HG03575 (cell line): Measurements from ENCODE around the gene GRIN2C.

Experiments used
- ATAC-seq: cut with Tn5 transposase; IDR thresholded peaks from one replicate; pipeline ENCODE4 v1.9.1; 2021; ENCODE audit not compliant: unreplicated experiment, insufficient number of reproducible peaks, low FRiP score; ENCODE audit errors: extremely low read depth

Gene GRIN2C

DNA sequence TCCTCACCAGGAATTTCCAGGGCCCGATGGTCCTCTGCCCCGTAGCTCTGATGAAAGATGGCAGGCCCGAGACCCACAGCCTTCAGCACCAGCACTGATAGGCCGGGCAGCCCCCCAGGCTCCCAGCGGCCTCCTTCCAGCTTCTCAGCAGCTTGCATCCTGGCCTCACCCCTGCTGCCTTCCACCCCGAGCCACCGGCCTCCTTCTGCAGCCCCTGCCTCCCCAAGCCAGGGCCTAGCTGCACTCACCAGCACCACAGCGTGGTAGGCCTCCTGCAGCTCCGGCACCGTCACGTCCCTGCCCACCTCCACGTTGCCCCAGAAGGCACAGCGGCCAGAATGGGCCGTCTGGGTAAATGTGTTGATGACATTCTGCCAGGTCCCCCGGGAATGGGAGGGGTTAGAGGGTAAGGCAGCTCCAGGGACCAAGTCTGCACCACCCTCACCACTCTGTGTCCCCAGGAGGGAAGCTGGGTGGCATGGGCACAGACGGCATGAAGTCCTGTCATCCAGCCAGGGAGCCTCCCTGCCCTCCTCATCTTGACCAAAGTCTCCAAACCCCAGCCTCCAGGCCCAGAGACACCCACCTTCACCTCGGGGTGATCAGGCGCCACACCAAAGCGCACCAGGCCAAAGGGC lies 6.6 kb upstream of the GRIN2C start:
- ATAC-seq = no peak

DNA sequence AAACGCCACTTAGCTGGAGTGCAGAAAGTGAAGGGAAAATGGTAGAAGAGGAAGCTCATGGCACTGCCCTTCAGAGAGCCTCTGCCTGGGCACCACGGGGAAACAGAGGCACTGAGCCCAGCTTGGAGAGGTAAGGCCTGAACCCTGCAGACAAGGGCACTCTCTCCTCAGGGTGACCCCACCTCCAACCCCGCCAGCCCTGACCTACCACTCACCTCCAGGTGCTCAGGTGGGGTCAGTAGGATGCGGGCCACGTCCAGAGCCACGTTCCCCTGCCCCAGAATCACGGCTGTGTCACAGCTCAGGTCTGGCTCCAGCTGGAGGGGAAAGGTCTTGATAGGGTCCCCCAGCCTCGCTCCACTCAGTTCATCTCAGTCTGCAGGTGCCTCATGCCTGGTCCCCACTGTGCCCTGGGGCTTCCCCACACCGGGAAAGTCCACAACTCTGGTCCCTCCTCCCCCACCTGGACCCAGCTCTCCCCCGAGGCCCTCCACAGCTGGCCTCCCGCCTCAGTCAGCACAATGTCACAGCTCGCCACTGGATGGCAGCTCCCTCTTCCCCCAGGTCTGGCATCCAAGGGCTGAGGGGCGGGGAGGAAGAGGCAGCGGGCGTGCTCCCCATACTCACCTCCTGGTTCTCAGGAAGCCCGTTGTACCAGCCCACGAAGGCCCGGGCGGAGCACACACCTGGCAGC lies 6.0 kb upstream of the GRIN2C start:
- ATAC-seq = no peak

DNA sequence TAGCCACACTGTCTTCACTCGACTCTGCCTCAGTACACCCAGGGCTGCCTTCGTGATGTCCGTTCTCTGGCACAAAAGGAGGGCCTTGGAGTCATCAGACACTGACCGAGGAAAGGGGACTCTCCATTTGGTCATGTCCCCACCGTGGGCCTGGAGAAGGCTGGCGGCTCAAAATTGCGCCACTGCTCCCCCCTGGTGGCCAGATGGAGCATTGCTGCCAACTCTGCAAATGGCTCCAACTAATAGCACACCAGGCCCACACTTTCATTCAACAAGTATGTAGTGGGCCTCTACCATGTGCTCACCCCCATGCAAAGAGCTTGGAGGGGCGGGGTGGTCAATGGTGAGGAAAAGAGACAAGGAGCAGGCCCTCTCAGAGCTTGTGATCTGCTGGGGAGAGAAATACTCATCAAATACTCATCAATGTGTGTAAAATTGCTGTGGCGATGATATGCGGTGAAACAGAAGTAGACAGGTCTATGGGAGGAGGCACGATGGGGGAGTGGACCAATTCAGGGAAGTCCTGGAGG lies 5.2 kb upstream of the GRIN2C start:
- ATAC-seq = no peak

DNA sequence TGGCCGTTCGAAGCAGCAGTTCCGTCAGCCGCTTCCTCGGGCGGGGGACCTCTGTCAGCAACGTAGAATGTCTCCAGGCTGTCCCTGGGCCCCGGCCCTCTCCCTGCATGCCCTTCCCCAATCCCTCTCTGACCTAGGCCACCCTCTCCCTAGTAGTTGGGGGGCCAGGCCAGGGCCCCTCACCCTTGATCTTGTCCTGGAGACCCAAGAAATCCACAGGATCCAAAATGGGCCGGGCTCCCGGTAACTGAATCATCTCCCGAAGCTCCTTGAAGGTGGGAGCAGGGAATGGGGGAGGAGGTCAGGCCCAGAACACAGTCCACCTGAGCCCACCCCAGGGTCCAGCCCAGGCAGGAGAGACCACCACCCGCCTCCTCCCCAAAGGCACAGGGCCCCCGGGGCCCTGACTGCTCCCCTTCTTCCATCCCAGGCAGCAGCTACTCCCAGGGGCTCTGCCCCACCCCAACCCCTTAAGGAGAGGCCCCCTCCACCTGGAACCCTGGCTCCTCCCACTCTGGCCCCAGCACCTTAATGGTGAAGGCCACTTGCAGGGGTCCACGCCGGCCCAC lies 4.7 kb upstream of the GRIN2C start:
- ATAC-seq = no peak

DNA sequence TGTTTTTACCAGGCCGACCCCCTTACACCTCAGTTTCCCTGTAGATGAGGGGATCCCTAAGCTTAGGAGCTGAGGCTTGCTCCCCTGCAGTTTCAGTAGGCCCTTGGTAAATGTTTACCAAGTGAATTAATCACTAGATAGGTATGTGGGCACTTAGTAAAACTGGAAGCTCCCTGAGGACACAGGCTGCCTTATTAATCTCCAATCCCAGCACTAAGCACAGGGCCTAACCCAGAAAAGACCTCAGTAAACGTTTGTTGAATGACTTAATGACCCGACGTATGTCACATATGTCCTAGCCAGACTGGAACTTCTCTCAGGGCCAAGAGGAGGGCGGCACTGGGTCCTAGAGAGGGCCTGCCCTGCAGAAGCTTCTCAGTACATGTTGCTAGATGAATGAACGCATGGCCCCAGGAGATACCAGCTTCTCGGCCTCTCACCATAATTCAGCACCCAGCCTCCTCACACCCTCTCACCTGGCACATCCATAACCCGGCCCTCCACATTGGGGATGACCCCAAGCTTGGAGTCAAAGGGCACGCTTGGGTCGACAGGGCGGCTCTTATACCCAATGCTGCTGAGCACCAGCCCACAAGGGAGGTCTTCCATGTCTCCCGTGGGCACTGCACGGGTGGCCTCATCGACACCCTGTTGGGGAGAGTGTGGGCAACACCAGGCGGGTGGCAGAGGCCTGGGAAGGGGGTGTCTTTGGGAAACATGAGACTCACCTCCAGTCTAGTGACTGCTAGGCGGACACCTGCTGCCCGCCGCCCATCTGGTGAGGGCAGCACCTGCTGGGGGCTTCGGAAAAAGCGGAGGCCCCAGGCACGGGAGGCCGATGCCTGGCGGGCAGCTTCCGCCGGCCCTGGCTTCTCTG lies 4.0 kb upstream of the GRIN2C start:
- no peak for ATAC-seq

DNA sequence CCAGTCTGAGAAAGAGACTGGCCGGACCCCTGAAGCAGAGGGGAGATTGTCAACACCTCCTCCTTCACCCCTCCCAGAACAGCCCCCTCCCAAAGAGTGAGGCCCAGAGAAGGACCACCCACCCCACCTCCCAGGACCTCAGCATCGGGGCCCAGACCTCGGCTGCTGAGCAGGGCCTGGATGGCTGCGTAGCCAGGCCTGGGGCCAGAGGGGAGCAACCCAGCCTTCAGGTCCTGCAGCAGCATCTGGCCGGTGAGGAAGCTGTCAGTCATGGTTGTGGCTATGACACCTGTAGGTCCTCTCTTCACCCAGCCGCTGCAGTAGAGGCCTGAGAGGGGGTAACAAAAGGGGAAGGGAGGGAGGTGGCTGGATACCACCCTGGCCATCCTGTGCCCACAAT lies 3.2 kb upstream of the GRIN2C start:
- ATAC-seq = no peak

DNA sequence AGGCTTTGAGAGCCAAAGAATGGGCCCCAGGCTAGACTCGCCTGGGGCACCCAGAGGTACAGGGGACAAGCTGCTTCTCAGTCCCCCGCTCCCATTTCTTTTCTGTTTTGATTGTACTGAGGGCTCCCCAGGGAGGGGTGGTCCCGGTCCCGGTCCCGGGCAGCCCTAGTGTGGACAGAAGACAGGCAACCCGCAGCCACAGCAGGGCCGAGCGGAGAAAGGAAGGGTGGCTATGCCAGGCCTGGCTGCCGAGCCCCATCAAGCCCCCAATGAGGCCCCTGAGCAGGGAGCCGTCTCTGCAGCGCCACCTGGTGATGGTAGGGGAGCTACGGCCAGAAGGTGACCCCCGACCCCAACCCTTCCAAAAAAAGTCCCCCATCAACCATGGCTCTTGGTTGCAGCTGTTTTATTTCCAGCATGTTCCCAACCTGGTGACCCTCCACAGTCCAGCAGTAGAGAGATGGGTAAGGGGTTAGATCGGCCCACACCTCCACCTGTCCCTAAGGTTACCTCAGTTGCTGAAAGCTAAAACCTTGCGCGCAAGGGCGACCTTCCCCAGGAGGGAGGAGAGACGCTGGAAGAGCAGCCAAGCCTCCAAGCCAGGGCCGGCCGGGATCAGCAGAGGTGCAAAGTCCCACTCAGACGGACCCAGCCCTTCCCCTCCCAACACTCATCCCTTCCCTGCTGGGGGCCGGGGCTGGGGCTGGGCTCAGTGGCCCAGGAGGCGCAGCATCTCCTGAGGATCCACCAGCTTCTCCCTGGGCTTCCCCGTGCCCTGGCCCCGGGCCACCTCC lies 2.6 kb upstream of the GRIN2C start:
- ATAC-seq = no peak

DNA sequence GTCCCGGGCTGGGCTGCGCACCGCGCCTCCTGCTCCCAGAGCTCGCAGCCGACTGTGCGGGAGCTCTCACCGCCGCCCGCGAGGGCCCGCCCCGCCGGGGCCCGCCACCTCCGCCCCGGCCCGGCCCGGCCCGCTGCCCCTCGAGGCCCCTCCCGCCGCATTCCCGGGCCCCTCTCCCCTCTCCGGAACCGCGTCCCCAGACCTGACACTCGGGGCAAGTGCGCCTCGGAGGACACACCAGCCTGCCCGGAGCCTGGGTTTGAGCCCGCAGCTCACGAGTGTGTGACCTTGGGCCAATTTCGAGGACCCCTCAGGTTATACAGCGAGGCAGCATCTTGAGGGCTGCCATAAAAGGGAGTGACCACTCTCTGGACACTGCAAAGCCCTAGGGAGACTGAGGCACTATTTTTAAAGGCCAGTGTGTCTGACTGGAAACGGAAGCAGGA lies 2.0 kb upstream of the GRIN2C start:
- ATAC-seq = no peak

DNA sequence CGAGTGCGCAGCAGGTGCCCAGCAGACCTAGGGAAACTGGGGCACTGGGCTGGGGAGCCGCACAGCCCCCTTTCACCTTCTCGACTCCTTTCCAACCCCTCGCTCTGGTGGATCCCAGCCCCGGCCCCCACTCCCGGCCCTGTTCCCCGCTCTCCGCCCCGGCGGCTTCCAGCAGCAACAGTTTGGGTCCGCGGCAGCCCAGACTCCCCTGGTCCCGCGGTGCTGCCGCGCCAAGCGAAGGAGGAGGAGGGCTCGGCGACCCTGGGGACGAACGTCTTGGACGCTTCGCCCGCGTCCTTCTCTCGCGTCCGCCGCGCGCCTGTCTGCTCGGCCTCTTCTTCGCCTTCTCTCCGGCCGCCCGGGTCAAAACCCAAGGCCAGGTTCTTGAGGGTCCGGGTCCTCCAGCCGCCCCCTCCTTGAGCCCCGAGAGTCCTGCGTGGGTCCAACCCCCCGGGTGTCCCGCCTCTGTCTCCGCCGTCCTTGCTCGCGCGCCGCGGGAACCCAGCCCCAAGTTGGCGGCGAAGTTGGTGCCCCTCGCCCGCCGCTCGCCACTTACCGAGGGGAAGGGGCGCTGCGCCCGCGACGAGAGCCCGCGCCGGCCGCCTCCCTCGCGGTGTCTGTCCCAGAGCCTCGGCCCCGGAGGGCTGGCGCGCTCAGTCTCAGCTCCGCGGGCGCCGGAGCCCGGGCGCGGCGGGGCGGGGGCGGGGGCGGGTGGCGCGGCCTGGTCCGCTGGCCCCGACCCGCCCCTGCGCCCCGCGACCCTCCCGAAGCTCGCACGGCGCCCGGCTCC lies 1.4 kb upstream of the GRIN2C start:
- no peak for ATAC-seq

DNA sequence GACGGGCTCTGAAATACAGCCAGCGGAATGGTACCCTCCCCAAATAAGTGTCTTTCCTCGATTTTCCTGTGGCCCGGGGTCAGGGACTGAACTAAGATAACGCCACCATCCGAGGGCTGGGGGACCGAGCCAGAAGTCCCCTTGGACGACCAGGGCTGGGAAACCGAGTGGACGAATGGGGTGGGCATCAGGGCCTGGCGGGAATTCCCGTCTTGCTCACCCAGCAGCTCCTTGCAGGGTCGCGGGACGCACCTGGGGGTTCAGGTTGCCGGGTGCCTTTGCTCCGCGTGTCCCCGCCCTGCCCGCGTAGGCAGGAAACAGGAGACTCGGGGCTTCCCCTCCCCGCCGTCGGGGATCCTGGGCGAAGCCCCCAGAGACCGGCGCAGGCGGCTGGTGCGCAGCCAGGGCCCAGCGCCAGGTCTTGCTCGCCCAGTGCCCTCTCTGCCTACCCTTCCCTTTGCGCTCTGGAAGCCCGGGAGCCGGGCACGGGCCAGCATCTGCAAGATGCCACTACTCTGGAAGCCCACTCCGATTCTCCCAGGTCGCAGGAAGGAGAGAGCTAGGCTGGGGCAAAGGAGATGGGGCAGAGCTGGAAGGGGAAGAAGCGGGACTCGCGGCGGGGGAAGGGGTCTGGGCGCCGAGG lies 665 bp upstream of the GRIN2C start:
- ATAC-seq = no peak

DNA sequence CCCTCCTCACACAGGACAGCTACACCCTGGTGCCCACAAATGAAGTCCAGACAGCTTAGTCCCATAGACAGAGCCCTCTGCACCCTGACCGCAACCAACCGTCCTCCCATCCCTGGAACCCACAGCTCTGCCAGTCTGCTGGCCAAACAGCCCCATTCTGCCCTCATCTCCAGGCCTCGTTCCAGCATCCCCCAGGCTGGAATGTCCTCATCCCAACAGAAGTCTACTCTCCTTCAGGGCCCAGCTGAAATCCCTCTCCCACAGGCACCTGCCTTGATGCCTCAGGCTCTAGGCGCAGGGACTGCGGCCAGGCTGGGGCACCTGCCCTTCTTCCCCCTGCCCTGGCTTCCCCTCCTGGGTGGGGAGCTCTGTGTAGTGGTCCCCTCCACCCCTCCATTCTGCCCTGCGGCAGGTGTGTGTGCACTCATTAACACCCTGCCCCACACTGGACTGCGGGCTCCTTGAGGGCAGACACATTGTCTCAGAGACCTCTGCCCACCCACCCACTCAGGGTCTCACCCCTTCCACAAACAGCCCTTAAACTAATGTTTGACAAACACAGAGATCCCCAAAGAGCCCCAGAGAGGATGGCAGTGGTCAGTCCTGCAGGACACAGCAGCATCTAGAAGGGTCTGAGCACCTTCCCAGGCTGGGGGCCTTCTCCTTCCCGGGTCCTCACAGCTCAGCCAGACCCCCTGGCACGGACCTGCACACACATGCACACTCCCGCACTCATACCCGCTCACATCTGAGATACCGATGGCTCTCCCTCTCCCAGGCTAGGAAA lies 820 bp downstream of the GRIN2C start:
- ATAC-seq = no peak

DNA sequence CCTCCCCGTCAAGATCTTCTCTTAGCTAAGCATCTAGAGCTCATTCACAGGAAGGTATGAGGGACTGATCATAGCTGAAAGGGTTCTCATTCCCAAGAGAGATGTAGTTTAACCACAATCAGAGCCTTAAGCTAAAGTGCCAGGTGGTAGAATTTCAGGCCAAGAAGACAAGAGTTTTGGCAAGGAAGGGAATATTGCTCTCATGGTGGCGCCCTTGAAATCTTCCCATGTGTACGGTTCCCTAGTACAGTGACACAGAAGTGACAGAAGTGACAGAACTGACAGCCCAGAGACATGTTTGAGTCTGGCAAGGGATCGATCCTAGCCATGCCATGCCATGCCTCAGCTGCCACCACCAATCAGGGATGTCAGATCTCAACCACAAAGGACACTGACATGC lies 2.5 kb downstream of the GRIN2C start:
- ATAC-seq = no peak

DNA sequence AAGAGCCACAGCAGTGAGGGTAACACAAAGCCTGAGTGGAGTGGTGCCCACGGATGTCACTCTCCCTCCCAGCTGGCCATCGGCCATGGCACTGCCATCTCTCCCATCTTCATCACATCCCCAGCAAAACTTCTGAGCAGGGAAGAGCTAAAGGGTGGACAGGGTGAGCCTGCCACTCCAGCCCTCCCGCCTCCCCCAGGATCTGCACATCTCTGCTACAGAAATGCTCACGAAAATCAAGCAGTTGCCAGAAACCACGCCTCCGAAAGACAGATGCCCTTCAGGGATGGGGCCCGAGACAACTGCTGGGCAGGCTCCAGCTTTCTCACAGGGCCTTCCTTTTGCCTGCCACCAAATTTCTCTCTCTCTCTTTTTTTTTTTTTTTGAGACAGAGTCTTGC lies 3.6 kb downstream of the GRIN2C start:
- ATAC-seq = no peak

DNA sequence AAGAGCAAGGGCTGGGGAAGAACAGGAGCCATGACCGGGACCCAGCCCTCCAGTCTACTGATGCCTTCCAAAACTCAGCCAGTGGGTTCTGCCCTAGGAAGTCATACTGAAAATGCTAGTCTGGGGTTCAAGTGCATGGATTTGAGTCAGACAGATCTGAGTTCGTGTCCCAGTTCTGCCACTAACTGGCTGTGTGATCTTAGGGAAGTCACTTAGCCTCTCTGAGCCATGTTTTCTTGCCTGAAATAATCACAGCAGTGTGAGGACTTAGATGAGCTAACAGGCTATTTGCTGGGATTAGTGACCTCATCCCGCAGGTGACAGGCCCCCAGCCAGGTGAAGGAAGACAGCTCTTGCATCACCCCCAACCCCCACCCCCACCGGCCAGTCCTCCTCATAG lies 4.4 kb downstream of the GRIN2C start:
- no peak for ATAC-seq

DNA sequence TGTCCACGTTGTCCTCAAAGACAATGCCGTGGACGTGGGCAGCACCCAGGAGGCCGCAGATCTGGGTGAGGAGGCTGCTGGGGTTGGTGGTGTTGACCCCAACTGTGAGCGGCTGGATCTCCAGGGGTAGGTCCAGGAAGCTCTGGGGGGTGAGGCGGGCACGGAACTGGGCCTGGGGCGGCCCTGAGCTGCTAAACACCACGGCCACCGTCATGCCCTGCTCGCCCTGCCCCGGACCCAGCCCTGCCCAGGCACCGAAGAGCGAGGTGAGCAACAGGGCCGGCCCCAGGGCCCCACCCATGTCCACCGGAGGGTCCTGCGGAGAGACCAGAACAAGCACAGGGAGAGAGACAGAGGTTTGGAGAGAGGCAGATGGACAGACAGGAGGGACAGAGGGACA lies 4.9 kb downstream of the GRIN2C start:
- ATAC-seq = no peak

DNA sequence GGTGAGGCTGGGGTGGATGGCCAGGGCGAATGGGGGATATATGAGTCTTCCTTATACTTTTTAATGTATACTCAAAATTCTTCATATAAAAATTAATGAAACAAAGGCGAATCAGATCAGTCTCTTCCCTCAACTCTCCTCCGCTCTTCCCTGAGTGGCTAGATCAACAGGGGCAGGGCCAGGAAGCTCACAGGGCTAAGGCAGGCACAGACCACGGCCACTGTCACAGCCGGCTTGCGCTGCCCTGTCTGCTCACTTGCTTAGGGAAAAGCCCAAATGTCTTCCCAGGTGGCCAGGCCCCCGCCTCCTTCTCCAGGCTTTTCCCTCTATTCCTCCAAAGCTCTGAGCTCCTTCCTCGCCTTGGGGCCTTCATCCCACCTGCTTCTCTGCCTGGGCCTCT lies 6.0 kb downstream of the GRIN2C start:
- ATAC-seq = no peak

DNA sequence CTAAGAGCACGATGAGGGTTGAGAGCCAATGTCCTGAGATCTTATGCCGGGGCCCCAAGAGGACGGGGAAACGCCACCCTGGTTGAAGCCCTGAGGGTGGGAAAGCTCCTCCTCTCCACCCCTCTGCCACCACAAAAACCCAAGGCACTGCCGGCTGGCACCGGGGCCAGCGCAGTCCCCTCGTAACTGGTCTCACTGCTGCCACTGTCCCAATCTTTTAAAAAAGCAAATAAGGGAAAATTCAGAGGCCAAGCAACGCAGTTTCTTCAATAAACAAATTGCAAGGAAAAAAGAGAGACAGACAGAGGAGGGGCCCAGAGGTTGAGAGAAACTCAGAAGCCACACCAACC lies 6.7 kb downstream of the GRIN2C start:
- no peak for ATAC-seq
